ENCODE data around the gene CKB.

Gene CKB

DNA sequence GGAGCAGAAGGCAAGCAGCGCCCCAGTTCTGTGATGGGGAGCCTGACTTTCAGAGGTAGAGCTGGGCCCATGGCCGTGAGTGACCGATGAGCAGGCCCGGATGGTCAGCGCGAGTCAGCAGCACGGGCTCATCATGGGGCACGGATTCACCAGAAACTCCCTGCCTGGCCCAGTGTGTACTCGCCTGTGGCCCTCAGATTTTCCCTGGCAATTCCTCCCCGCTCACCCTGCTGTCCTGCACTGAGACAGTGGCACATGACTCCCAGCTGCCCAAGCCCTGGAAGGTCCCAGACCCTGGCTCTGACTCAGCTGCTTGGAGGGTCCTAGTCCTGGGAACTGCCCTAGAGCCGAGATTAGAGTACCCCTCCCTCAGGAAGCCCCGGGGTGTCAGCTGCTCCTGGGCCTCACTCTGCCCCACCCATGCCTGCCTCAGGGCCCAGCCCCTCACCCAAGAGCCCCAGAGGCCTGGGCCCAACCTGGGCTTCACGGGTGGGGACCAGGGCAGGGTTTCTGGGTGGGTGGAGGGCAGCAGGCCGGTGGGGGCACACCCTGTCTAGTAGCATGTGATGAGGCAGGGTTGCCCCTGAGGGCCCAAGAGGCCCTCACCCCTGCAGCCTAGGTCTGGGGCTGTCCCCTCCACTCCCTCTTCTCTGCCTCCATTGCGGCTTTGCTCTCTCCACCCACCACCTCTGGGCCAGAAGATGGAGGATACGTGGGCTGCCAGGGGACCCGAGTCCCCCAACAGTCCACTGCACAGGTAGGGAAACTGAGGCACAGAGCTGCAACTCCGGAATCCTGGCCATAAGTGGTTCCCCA is 14.8 kb upstream of the CKB start:
- no peak for DNase-seq

GRCh38 chr14:103536693-103537092 is 14.1 kb upstream of the CKB start:
- DNase-seq, result no peak

DNA sequence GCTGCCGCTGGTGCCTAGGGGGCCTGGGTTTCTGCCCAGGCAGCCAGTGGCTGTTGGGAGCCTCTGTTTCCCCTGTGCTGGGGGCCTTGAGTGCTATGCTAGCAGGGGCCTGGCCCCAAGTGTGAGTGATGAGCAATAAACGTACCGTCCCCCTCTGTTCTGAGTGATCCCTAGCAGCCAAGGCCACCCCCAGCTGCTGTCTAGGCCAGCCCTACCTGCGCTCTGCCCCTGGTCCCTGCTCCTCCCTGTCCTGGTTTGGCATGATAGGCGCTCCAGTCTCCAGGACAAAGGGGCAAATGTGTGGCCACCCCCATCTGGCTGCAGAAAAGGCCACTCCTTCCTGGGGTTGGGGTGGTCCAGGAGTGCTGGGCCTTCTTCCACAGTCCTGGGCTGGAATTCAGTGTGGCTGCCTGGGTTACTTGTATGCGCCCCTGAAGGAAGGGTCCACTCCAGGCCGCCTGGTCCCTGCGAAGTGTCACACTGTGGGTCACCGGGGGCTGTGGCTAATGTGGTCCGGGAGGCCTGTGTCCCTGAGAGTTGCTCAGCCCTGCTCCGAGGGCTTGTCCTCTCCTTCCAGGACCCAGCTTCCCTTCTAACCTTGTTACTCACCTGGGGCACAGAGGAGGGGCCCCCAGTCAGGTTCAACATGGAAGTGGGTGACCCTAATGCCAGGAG is 13.4 kb upstream of the CKB start:
- DNase-seq, result no peak

GRCh38 chr14:103535081-103535890 is 12.7 kb upstream of the CKB start:
- DNase-seq, result no peak

- DNase-seq, result no peak
Observed at GRCh38 chr14:103534576-103535061, 12.0 kb upstream of the CKB start.

- DNase-seq, result no peak
Observed at GRCh38 chr14:103533999-103534575, 11.5 kb upstream of the CKB start.

- DNase-seq, result no peak
Observed at GRCh38 chr14:103533137-103533998, 10.7 kb upstream of the CKB start.

- DNase-seq, result no peak
Observed at GRCh38 chr14:103532216-103533136, 9.8 kb upstream of the CKB start.

GRCh38 chr14:103531421-103532215 is 9.0 kb upstream of the CKB start:
- no peak for DNase-seq

DNA sequence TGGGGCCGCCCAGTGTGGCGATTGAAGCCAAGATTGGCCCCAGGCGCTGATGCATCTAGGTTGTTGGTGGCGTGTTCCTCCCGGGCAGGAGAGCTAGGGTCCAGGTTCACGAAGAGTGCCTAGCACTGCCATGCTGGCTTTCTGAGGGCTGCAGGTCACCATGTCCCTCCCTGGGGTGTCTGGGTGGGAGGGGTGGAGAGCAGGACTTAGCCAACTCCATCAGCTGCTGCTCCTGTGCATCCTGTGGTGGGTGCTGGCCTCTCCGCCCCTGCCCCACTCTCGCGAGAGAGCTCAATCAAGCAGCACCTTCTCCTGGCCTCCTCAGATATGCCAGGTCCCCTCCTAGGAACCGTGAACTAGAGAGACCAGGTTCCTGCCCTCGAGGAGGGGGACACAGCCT is 8.2 kb upstream of the CKB start:
- no peak for DNase-seq

GRCh38 chr14:103530390-103530789 is 7.8 kb upstream of the CKB start:
- no peak for DNase-seq

DNA sequence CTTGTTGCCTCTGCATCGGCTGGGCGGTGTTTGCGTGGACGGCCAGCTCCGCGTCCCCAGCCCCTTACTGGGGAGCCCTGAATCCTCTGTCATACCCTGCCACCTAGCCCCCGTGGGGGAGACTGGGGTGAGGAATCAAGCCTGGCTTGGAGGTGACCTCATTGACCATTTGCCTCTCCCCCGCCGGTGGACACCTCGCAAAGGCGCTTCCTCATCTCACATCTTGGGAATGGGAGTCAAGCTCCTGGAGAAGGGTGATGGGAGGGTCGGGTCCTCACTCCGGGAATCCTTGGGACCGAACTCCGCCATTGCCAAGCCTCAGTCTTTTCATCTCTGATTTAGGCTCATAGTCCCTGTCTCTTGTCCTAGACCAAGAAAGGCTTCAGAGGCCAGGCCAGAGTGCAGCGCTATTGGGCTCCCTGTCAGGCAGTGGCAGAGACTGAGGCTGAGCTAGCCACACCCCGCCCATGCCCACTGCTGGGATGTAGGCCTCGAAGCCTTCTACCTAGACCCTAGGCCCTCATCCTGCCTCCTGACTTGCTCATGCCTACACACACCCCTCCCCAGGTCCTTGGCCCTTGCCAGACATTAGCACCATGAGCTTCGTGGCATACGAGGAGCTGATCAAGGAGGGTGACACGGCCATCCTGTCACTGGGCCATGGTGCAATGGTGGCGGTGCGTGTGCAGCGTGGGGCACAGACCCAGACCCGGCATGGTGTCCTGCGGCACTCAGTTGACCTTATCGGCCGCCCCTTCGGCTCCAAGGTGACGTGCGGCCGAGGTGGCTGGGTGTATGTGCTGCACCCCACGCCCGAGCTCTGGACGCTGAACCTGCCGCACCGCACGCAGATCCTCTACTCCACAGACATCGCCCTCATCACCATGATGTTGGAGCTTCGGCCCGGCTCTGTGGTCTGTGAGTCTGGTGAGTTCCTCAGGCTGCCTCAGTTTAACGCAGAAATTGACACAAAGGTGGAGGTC is 7.0 kb upstream of the CKB start:
- no peak for DNase-seq

GRCh38 chr14:103528587-103529382 is 6.2 kb upstream of the CKB start, which contains the start of gene TRMT61A:
TRMT61A (plus strand) TSS chr14:103529196; CDS start chr14:103529979, 783 bp downstream.
- DNase-seq, result peak; percentile 76

DNA sequence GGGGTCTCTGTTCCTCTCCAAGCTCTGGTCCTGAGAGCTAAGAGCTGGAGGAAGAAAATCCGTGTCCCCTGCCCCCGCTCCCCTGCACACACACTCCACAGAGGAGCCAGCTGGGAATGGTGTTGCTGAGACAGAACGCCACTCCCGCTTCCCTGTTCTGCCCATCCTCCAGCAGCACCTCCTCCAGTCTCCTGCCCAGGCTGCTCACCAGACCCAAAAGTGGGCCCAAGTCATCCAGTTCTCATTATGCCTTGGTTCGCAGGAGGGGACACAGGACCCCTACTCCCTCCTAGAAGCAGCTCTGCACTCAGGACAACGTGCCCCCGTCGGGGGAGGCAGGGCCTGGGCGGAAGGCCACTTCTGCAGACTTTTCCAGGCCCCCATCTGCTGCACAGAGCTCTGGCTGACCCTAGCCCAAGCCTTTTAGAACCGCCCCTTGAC is 5.5 kb upstream of the CKB start:
- no peak for DNase-seq

- DNase-seq, result peak; percentile 18
Observed at GRCh38 chr14:103527408-103528145, 4.9 kb upstream of the CKB start.

- no peak for DNase-seq
Observed at GRCh38 chr14:103526914-103527248, 4.3 kb upstream of the CKB start.

All from activated naive CD4-positive, alpha-beta T cell treated with anti-CD3 and anti-CD28 coated beads, Interleukin-2, amount 50 U/mL, for 16 hours (primary cell).